DOHH2 (cell line): ENCODE measurements around the gene SUDS3.

Source experiments
- H3F3A ChIP-seq: fragments of 200-600 bp; sonication (generic), shearing (Covaris generic); 2 replicates; pipeline ENCODE4 v1.6.0; 2016; ENCODE audit warnings: antibody characterized with exemption, mild to moderate bottlenecking; ENCODE audit not compliant: control insufficient read depth, insufficient read depth
- H3K27ac ChIP-seq: fragments of 200-600 bp; sonication (generic); 2 replicates; pipeline ENCODE4 v1.5.1; 2014; ENCODE audit warnings: low read depth, mild to moderate bottlenecking, low read length, moderate library complexity
- H3K27me3 ChIP-seq: fragments of 200-600 bp; sonication (generic); 2 replicates; pipeline ENCODE4 v1.6.1; 2014; ENCODE audit warnings: mild to moderate bottlenecking, low read length, mixed read lengths; ENCODE audit not compliant: control insufficient read depth
- H3K36me3 ChIP-seq: fragments of 200-600 bp; sonication (generic); 2 replicates; pipeline ENCODE4 v1.6.1; 2014; ENCODE audit warnings: mild to moderate bottlenecking, low read length, moderate library complexity, mixed read lengths; ENCODE audit not compliant: control insufficient read depth
- H3K4me1 ChIP-seq: fragments of 200-600 bp; sonication (generic); 2 replicates; pipeline ENCODE4 v1.6.1; 2014; ENCODE audit warnings: mild to moderate bottlenecking, low read length, mixed read lengths; ENCODE audit not compliant: control insufficient read depth
- H3K4me2 ChIP-seq: fragments of 200-600 bp; sonication (generic); 2 replicates; pipeline ENCODE4 v1.6.0; 2014; ENCODE audit warnings: mild to moderate bottlenecking, low read length, moderate library complexity
- H3K4me3 ChIP-seq: fragments of 200-600 bp; sonication (generic); 2 replicates; pipeline ENCODE4 v1.5.1; 2014; ENCODE audit warnings: mild to moderate bottlenecking, low read length, mixed read lengths
- H3K79me2 ChIP-seq: fragments of 200-600 bp; sonication (generic); 2 replicates; pipeline ENCODE4 v1.6.1; 2014; ENCODE audit warnings: mild to moderate bottlenecking, low read length, mixed read lengths; ENCODE audit not compliant: control insufficient read depth
- H3K9me2 ChIP-seq: fragments of 200-600 bp; sonication (generic); replicated peaks from 2 replicates; pipeline ENCODE4 v1.6.1; 2014; ENCODE audit warnings: mild to moderate bottlenecking, low read length, mixed read lengths; ENCODE audit not compliant: control insufficient read depth
- H3K9me3 ChIP-seq: fragments of 200-600 bp; sonication (generic); 2 replicates; pipeline ENCODE4 v1.6.1; 2014; ENCODE audit warnings: antibody characterized with exemption, low read length, mixed read lengths; ENCODE audit not compliant: control insufficient read depth, insufficient read depth
- H4K20me1 ChIP-seq: fragments of 200-600 bp; sonication (generic); 2 replicates; pipeline ENCODE4 v1.6.0; 2014; ENCODE audit warnings: low read depth, mild to moderate bottlenecking, antibody characterized with exemption, low read length, moderate library complexity; ENCODE audit not compliant: control insufficient read depth, insufficient read depth
- EZH2phosphoT487 ChIP-seq: fragments of 200-600 bp; sonication (generic); IDR thresholded peaks from 2 replicates; pipeline ENCODE4 v1.6.1; 2017; ENCODE audit warnings: borderline replicate concordance, mild to moderate bottlenecking, antibody characterized with exemption, low read length, moderate library complexity, mixed read lengths
- TF ChIP-seq, protein P1 (sequence below): fragments of 200-600 bp; sonication (generic); IDR thresholded peaks from one replicate; pipeline ENCODE4 v1.5.1; 2014; ENCODE audit warnings: antibody characterized with exemption, mild to moderate bottlenecking, low read depth, low read length; ENCODE audit not compliant: poor library complexity, severe bottlenecking

The SUDS3 gene

GRCh38 chr12:118374126-118374725 is 2.1 kb upstream of the SUDS3 start:
- Histone ChIP-seq H3K9me3 (no peaks in the 10 kb centered on the region), H3K4me2 (peak overlapping the region; percentile 90), H4K20me1 (0 out of 2 replicates have a peak, but pooled peaks cover 4% of the 10 kb centered on the region), H3K9me2 (no peaks in the 10 kb centered on the region), H3K4me3 (peak overlapping the region; percentile 94), H3K4me1 (peaks cover 44% of the 10 kb centered on the region), H3F3A (peaks cover 7% of the 10 kb centered on the region; the same call in 1 of the 2 replicates), H3K36me3 (no peaks in the 10 kb centered on the region; the same call in 1 of the 2 replicates), H3K27ac (no peak overlapping the region), H3K79me2 (peaks cover 52% of the 10 kb centered on the region), H3K27me3 (peaks cover 16% of the 10 kb centered on the region)
- TF ChIP-seq EZH2phosphoT487, result no peak
- TF ChIP-seq, protein P1, sequence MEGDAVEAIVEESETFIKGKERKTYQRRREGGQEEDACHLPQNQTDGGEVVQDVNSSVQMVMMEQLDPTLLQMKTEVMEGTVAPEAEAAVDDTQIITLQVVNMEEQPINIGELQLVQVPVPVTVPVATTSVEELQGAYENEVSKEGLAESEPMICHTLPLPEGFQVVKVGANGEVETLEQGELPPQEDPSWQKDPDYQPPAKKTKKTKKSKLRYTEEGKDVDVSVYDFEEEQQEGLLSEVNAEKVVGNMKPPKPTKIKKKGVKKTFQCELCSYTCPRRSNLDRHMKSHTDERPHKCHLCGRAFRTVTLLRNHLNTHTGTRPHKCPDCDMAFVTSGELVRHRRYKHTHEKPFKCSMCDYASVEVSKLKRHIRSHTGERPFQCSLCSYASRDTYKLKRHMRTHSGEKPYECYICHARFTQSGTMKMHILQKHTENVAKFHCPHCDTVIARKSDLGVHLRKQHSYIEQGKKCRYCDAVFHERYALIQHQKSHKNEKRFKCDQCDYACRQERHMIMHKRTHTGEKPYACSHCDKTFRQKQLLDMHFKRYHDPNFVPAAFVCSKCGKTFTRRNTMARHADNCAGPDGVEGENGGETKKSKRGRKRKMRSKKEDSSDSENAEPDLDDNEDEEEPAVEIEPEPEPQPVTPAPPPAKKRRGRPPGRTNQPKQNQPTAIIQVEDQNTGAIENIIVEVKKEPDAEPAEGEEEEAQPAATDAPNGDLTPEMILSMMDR, result no peak

DNA sequence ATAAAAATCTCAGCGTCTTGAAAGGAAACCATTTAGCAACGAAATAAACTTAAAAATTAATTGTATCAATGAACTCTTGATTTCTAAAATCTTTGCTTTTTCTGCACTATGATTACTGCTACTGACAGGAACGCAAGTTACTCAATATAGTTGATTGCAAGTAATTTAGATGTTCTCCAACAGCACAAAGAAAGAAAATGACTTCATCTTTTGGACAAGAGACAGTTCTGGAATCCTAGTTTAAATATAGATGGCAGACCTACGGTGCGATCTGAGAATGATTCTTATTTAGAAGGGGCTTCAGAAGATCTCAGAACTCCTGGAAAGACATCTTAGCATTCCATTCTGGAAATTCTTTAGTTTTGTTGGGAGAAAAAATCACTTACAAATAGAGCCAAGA is 1.4 kb upstream of the SUDS3 start:
- 0 out of 2 replicates have a peak, but pooled peaks cover 4% of the 10 kb centered on the region for H4K20me1 ChIP-seq
- H3K4me3 ChIP-seq, result no peak overlapping the region
- H3F3A ChIP-seq, result peaks cover 7% of the 10 kb centered on the region; the same call in 1 of the 2 replicates
- H3K36me3 ChIP-seq, result peaks cover 7% of the 10 kb centered on the region
- peaks cover 59% of the 10 kb centered on the region for H3K79me2 ChIP-seq
- no peaks in the 10 kb centered on the region for H3K9me3 ChIP-seq
- H3K27ac ChIP-seq, result no peak overlapping the region
- no peak for TF ChIP-seq EZH2phosphoT487
- TF ChIP-seq, protein P1, result no peak
- peaks cover 16% of the 10 kb centered on the region for H3K27me3 ChIP-seq
- H3K4me2 ChIP-seq, result no peak overlapping the region
- no peaks in the 10 kb centered on the region for H3K9me2 ChIP-seq
- peaks cover 44% of the 10 kb centered on the region for H3K4me1 ChIP-seq

- Histone ChIP-seq H3K4me3 (peak overlapping the region; percentile 81), H3K4me2 (peak overlapping the region; percentile 80)
Measured at GRCh38 chr12:118375348-118375747, 1.0 kb upstream of the SUDS3 start.

More at GRCh38 chr12:118375348-118375747, 1.0 kb upstream of the SUDS3 start:
- Histone ChIP-seq H3K27me3 (peaks cover 16% of the 10 kb centered on the region), H3K9me3 (no peaks in the 10 kb centered on the region), H3K79me2 (peaks cover 62% of the 10 kb centered on the region), H4K20me1 (0 out of 2 replicates have a peak, but pooled peaks cover 4% of the 10 kb centered on the region), H3K36me3 (peaks cover 11% of the 10 kb centered on the region), H3K27ac (no peak overlapping the region), H3F3A (peaks cover 7% of the 10 kb centered on the region; the same call in 1 of the 2 replicates), H3K4me1 (peaks cover 44% of the 10 kb centered on the region), H3K9me2 (no peaks in the 10 kb centered on the region)
- no peak for TF ChIP-seq EZH2phosphoT487
- TF ChIP-seq, protein P1, result no peak
